Measurements from ENCODE around the gene IGHMBP2. TPM values are rescaled to one million over a fixed set of nuclear protein-coding genes. Genes with fewer than 3 reads are reported as not detected.

Gene IGHMBP2
- total and polyA plus RNA-seq, 2 of the 8 experiments (the other 6 are each of a cell fraction or from before 2014, with no cell fraction given) = 8.4 to 17.6 TPM

DNA sequence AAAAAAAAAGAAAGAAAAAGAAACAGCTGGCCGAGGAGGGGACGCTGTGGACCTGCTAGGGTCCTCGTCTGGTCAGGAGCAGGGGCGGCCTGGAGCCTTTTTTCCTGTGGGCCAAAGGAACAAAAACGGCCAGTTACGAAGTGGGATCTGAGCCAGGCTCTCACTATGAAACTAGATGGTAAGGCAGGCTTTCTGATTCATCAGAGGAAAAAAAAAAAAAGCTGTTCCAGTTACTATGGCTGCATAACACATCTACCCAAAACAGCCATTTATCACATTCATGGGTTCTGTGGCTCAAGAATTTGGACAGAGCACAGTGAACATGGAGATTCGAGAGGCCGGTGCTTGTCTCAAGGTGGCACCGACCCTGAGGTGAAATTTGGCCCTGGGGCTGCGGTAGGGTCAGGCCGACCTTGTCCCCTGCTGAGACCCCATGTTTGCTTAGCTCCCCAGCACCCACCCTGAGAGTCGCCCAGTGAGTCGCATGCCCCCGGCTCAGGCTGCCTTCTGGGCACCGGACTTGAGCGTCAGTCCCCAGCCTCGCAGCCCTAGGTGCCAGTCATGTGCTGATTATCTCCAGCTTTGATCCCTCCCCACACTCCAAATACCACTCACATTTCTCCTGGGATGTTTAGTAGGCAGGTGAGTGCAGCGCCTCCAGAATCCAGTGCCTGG is 42.9 kb downstream of the IGHMBP2 start:
- ChIA-PET POLR2A (ENCODE audit: partially characterized antibody) (interaction anchor here (1.0 kb wide), 1 partner anchor 152 kb away, joined by 3 read pairs; no protein-coding TSS in a partner anchor), CTCF (ENCODE audit: partially characterized antibody) (interaction anchor here (1.6 kb wide), 1 partner anchor 10 kb away, joined by 5 read pairs; no protein-coding TSS in a partner anchor)
- Histone ChIP-seq H2BK20ac (ENCODE audit: low read length) (no peak overlapping the region), H3K4ac (replicated peaks; ENCODE audit: insufficient read length, low read depth, low read length) (no peak overlapping the region), H3K79me1 (ENCODE audit: low read depth, low read length) (no peaks in the 10 kb centered on the region), H3K4me1 (replicated peaks in 1 of 4; ENCODE audit: control insufficient read depth in 3 of 4, insufficient read depth in 4 of 4, low read length in 3 of 4) (peaks cover 0 to 10% (median 1%) of the 10 kb centered on the region in 4 experiments; a peak in 5 of 7 replicates), H4K91ac (replicated peaks; ENCODE audit: insufficient read length, low read length) (no peak overlapping the region), H2BK5ac (ENCODE audit: low read depth, low read length) (no peak overlapping the region), H3K27ac (ENCODE audit: low read depth, low read length) (no peak overlapping the region), H2AK5ac (ENCODE audit: low read depth, low read length) (no peak overlapping the region), H2BK15ac (ENCODE audit: low read length) (no peak overlapping the region), H3K14ac (ENCODE audit: insufficient read length) (no peak overlapping the region), H3K56ac (replicated peaks; ENCODE audit: insufficient read length, low read depth, low read length) (no peak overlapping the region), H3K23me2 (ENCODE audit: low read depth, low read length) (no peaks in the 10 kb centered on the region), H3K4me3 (ENCODE audit: extremely low read depth in 1 of 4, insufficient read depth in 2 of 4, low read depth in 3 of 4, low read length in 4 of 4) (no peak overlapping the region), H3K79me2 (ENCODE audit: control insufficient read depth in 1 of 2, insufficient read depth in 2 of 2, low read length in 2 of 2) (no peaks in the 10 kb centered on the region), H2AFZ (ENCODE audit: low read length) (no peak overlapping the region), H3K18ac (ENCODE audit: extremely low read depth, low read length) (no peak overlapping the region), H2BK12ac (ENCODE audit: low read depth, low read length) (no peak overlapping the region), H3K9me3 (ENCODE audit: insufficient read depth in 2 of 2, low read depth in 1 of 2, low read length in 1 of 2) (no peaks in the 10 kb centered on the region), H3K27me3 (replicated peaks in 1 of 4; ENCODE audit: control insufficient read depth in 3 of 4, extremely low read depth in 1 of 4, insufficient read depth in 3 of 4, low read length in 3 of 4) (no peaks in the 10 kb centered on the region), H4K8ac (ENCODE audit: extremely low read depth, insufficient read depth, low read length) (no peak overlapping the region), H4K5ac (ENCODE audit: insufficient read length, low read depth, low read length) (no peak overlapping the region), H3K36me3 (ENCODE audit: control insufficient read depth in 2 of 4, insufficient read depth in 4 of 4, low read length in 3 of 4) (no peaks in the 10 kb centered on the region), H3K4me2 (ENCODE audit: insufficient read depth in 1 of 2, low read depth in 2 of 2, low read length in 2 of 2) (no peak overlapping the region), H4K20me1 (replicated peaks in 1 of 2; ENCODE audit: control insufficient read depth in 1 of 2, insufficient read depth in 2 of 2, low read length in 2 of 2) (peaks cover 0 to 2% of the 10 kb centered on the region in 2 experiments), H2BK120ac (replicated peaks; ENCODE audit: low read depth, low read length) (no peak overlapping the region), H3K9ac (replicated peaks in 1 of 4; ENCODE audit: extremely low read depth in 1 of 4, low read depth in 3 of 4, low read length in 3 of 4) (no peak overlapping the region), H3K23ac (ENCODE audit: insufficient read length) (no peak overlapping the region)
- WGBS, 2 experiments (ENCODE audit: extremely low coverage in 1 of 2, insufficient coverage in 1 of 2, insufficient read length in 1 of 2, insufficient replicate concordance in 2 of 2, low coverage in 1 of 2, low lambda C conversion rate in 2 of 2, missing lambda C conversion rate in 1 of 2) = 83% methylated on average over 12 of the region's 18 CpGs; no CpG with 5 or more reads in 1 of the 2 experiments
- FAIRE-seq = no peak
- no peak for TF ChIP-seq YY1 (IDR thresholded peaks at IDR 0.05; ENCODE audit: low read depth, low read length)
- no peak for DNase-seq (ENCODE audit: low read depth in 1 of 2, low spot score in 2 of 2)

Data from H1 (cell line).